Measurements from ENCODE around the gene CCDC134.

- TF ChIP-seq CTCF (IDR thresholded peaks at IDR 0.05) (no peak), EP300 (IDR thresholded peaks at IDR 0.05) (no peak)
Observed at GRCh38 chr22:41870786-41871185, 70.3 kb downstream of the CCDC134 start.

Measured in tibial nerve (tissue), 4 donors.